Measurements from ENCODE around the gene RPAP2.

RPAP2 gene

GRCh38 chr1:92310185-92310597, 11.3 kb downstream of the RPAP2 start:
- H3K36me3 ChIP-seq (ENCODE audit: insufficient read depth, low read length) = peaks cover 39% of the 10 kb centered on the region
- no peak overlapping the region for H3K4me3 ChIP-seq (ENCODE audit: low read depth, low read length, poor library complexity, severe bottlenecking)
- no peaks in the 10 kb centered on the region for H4K20me1 ChIP-seq (ENCODE audit: insufficient read depth, low read length)
- H3K79me2 ChIP-seq (ENCODE audit: insufficient read depth, low read length) = no peaks in the 10 kb centered on the region
- H3K4me1 ChIP-seq (ENCODE audit: insufficient read depth, low read length, severe bottlenecking) = no peaks in the 10 kb centered on the region
- TF ChIP-seq EZH2 (IDR thresholded peaks at IDR 0.05; ENCODE audit: borderline replicate concordance, low read length) (no peak), CTCF (IDR thresholded peaks at IDR 0.05; ENCODE audit: low read length) (peak; percentile 77)
- no peaks in the 10 kb centered on the region for H3K9me3 ChIP-seq (ENCODE audit: low read length)
- no peaks in the 10 kb centered on the region for H3F3A ChIP-seq (ENCODE audit: insufficient read depth, low read length)
- no peak overlapping the region for H3K27ac ChIP-seq (ENCODE audit: low read depth, low read length, poor library complexity, severe bottlenecking)
- no peak overlapping the region for H3K9ac ChIP-seq (ENCODE audit: low read length)
- no peaks in the 10 kb centered on the region for H3K9me2 ChIP-seq (ENCODE audit: low read depth, low read length)
- H3K4me2 ChIP-seq (ENCODE audit: low read length) = no peak overlapping the region
- H3K27me3 ChIP-seq (ENCODE audit: insufficient read depth, low read length) = no peaks in the 10 kb centered on the region
- H2AFZ ChIP-seq (ENCODE audit: low read length) = no peak overlapping the region

GRCh38 chr1:92314024-92314423, 15.2 kb downstream of the RPAP2 start:
- no peaks in the 10 kb centered on the region for H3K9me2 ChIP-seq (ENCODE audit: low read depth, low read length)
- no peak overlapping the region for H3K4me3 ChIP-seq (ENCODE audit: low read depth, low read length, poor library complexity, severe bottlenecking)
- H3K4me2 ChIP-seq (ENCODE audit: low read length) = no peak overlapping the region
- no peak overlapping the region for H3K27ac ChIP-seq (ENCODE audit: low read depth, low read length, poor library complexity, severe bottlenecking)
- no peaks in the 10 kb centered on the region for H3K9me3 ChIP-seq (ENCODE audit: low read length)
- TF ChIP-seq CTCF (IDR thresholded peaks at IDR 0.05; ENCODE audit: low read length) (no peak), EZH2 (IDR thresholded peaks at IDR 0.05; ENCODE audit: borderline replicate concordance, low read length) (no peak)
- H2AFZ ChIP-seq (ENCODE audit: low read length) = no peak overlapping the region
- no peaks in the 10 kb centered on the region for H3K27me3 ChIP-seq (ENCODE audit: insufficient read depth, low read length)
- H3K79me2 ChIP-seq (ENCODE audit: insufficient read depth, low read length) = no peaks in the 10 kb centered on the region
- no peaks in the 10 kb centered on the region for H3K4me1 ChIP-seq (ENCODE audit: insufficient read depth, low read length, severe bottlenecking)
- H3K36me3 ChIP-seq (ENCODE audit: insufficient read depth, low read length) = peaks cover 13% of the 10 kb centered on the region
- H4K20me1 ChIP-seq (ENCODE audit: insufficient read depth, low read length) = no peaks in the 10 kb centered on the region
- H3F3A ChIP-seq (ENCODE audit: insufficient read depth, low read length) = no peaks in the 10 kb centered on the region
- no peak overlapping the region for H3K9ac ChIP-seq (ENCODE audit: low read length)

- H3K4me1 ChIP-seq (ENCODE audit: insufficient read depth, low read length, severe bottlenecking) = no peaks in the 10 kb centered on the region
- no peaks in the 10 kb centered on the region for H3F3A ChIP-seq (ENCODE audit: insufficient read depth, low read length)
- H2AFZ ChIP-seq (ENCODE audit: low read length) = no peak overlapping the region
- TF ChIP-seq CTCF (IDR thresholded peaks at IDR 0.05; ENCODE audit: low read length) (0 out of 2 replicates have a peak, but pooled peaks have one; percentile 8), EZH2 (IDR thresholded peaks at IDR 0.05; ENCODE audit: borderline replicate concordance, low read length) (no peak)
- no peak overlapping the region for H3K27ac ChIP-seq (ENCODE audit: low read depth, low read length, poor library complexity, severe bottlenecking)
- H3K4me3 ChIP-seq (ENCODE audit: low read depth, low read length, poor library complexity, severe bottlenecking) = no peak overlapping the region
- no peak overlapping the region for H3K9ac ChIP-seq (ENCODE audit: low read length)
- H3K79me2 ChIP-seq (ENCODE audit: insufficient read depth, low read length) = no peaks in the 10 kb centered on the region
- no peaks in the 10 kb centered on the region for H3K9me2 ChIP-seq (ENCODE audit: low read depth, low read length)
- H3K9me3 ChIP-seq (ENCODE audit: low read length) = no peaks in the 10 kb centered on the region
- no peaks in the 10 kb centered on the region for H4K20me1 ChIP-seq (ENCODE audit: insufficient read depth, low read length)
- H3K4me2 ChIP-seq (ENCODE audit: low read length) = no peak overlapping the region
- no peaks in the 10 kb centered on the region for H3K27me3 ChIP-seq (ENCODE audit: insufficient read depth, low read length)
- H3K36me3 ChIP-seq (ENCODE audit: insufficient read depth, low read length) = peaks cover 18% of the 10 kb centered on the region
Observed at GRCh38 chr1:92315766-92316599, 17.1 kb downstream of the RPAP2 start.
